CD4-positive, alpha-beta T cell treated with Interferon gamma for 1 hour (primary cell): ENCODE results near the gene SLC2A8.

Source experiments
- DNase-seq: peaks from one replicate; pipeline ENCODE4 v3.0.0-alpha.2; 2020

Gene SLC2A8, protein sequence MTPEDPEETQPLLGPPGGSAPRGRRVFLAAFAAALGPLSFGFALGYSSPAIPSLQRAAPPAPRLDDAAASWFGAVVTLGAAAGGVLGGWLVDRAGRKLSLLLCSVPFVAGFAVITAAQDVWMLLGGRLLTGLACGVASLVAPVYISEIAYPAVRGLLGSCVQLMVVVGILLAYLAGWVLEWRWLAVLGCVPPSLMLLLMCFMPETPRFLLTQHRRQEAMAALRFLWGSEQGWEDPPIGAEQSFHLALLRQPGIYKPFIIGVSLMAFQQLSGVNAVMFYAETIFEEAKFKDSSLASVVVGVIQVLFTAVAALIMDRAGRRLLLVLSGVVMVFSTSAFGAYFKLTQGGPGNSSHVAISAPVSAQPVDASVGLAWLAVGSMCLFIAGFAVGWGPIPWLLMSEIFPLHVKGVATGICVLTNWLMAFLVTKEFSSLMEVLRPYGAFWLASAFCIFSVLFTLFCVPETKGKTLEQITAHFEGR

DNA sequence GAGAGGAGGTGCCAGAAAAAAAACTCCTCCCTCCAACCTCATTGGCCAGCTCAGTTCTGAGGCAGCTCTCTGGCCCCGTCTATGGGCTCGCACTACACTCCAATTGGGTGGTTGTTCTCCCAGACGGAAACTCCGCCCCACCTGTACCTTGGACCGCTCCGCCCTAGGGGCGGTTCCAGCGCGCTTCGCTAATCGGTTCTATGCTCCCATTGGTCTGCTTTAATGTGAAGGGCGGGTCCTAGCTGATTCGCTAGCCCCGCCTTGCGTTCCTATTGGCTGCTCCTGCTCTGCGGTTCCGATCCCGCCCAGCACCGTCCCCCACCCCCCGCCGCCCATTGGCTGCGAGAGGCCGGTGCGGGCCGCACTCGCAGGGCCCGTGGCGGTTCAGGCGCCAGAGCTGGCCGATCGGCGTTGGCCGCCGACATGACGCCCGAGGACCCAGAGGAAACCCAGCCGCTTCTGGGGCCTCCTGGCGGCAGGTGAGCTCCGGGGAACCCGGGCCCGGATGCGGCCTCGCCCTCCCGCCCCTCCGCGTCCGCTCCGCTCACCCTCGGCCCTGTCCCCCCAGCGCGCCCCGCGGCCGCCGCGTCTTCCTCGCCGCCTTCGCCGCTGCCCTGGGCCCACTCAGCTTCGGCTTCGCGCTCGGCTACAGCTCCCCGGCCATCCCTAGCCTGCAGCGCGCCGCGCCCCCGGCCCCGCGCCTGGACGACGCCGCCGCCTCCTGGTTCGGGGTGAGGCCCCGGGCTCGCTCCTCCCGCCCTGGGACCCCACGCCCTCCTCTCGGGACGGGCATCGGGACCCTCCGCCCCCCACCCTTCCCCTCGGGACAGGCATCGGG is at the start of gene SLC2A8:
TSS of gene SLC2A8 (plus strand) at position 362 of the 838 bp plus-strand sequence. CDS start at position 424, 62 bp downstream.
- DNase-seq: peak; percentile 98

DNA sequence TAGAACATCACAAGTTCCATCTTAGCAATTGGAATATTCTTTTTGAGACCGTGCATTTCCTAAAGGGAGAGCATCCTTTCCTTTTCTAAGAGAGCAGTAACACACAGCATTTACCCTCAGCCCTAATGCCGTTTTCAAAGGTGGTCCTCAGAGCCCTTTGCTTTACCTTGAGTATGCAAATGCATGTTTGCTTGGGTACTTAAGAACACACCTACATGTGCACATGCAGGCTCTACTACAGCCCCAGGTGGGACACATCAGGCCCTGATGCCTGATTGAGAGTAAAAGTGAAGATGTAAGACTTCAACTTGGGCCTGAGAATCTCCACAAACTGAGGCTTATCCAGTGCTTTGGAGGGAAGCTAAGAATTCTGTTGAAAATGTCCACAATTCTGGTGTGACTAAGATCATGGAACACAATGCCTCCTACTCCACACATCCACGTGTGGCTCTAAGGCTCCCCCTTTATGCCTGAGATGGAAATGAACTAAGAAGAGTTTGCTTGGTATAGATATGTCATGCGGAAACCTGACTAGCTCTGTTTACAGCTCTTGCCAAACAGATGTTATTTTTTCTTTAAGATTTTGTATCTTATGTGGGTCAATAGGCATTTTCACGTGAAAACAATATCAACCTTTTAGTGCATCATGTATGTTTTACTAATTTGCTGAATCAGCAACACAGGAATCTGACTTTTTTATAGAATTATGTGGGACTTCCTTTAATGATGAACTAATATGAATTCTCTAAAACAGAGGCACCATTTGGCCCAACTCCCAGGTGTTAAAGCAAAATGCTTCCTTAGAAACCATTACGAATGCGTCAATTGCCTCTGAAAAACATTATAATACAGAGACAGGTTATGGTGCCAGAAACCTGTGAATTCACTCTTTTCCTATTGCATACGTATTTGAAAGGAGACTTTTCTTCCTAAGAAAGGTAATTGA is 48.9 kb upstream of the SLC2A8 start:
- DNase-seq: no peak

DNA sequence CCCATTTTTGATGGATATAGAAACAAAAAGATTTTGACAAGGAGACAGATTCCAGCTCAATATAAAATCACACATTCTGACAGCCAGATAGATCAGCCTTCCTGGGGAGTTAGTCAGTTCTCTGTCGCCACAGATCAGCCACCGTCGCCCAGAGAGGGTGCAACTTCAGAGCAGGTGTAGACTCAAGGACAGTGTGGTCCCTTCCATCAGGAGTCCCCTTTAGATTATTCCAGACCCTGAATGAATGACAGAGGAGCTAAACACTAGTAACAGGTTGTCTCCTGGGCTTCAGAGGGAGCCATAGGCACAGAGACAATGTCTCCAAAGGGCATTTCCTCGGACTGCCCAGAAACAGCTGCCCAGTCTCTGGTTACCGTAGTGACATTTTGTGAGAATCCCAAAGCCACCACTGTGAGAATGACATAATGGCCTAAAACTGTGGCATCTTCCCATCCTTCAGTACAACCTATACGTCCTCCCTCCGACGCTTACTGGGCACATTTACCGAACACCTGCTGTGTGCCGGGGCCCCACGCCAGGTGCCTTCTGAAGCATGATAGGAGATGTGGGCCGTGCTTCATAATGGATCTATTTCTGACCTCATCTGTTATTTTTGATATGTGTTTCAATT is 47.4 kb upstream of the SLC2A8 start:
- no peak for DNase-seq

DNA sequence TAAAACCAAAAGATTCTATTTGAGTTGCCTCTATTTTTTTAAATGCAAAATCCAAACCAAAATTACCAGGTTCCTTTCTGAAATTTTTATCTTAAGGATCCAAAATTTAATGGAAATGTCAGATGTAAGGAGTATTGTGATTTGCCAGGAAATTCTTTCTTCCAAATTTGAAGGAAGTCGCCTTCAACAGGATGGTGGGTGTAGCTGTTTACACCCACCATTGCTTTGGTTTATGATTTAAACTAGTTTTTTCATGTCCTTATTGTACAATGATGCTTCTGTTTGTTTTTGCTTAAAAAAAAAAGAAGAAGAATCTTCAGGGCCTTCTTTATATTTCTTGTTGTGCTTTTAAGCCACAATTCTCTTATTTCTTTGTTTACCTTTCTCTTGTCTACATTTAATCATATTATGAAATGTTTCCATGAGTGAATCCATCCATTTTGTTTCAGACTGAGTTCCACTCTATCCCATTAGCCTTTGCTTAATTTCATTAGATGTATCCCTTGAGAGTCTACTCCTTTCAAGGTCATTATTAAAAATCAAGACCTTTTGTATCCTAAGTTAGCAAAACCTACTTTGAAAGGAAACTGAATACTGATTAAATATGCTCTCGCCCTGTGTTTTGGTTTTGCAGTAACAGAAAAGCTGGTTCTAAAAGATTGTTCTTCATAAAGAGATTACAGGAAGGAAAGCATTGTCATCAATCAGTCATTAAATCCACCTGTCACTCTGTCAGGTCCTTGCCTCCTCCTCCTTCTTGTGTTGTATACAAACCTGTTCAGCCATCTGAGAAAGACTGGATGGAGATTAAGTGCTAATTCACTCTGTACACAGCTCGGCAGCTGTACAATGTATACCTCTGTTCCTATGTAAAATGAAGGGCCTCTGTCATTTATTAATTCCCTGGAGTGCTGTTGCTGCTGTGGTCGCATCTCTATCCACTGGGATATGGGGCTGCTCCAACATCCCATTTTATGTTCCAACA is 45.5 kb upstream of the SLC2A8 start:
- no peak for DNase-seq

DNA sequence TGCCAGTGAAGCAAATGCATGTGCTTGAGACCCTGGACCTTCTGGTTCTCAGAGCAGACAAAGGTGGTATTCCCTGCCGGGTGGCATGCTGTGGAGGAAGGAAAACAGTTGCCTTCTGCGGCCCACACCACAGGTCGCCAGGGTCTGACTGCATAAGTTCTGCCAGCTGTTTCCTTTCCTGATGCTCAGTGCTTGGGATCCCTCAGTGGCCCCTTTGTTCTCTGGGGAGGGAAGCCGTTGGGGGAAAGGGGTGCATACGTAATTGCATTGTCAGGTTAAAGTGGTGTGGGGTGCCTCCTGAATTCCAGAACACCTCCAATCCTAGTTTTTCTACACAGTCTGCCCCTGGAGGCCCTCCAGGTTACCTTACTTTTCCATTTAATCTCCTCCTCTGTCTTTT is 43.1 kb upstream of the SLC2A8 start:
- DNase-seq: no peak

DNA sequence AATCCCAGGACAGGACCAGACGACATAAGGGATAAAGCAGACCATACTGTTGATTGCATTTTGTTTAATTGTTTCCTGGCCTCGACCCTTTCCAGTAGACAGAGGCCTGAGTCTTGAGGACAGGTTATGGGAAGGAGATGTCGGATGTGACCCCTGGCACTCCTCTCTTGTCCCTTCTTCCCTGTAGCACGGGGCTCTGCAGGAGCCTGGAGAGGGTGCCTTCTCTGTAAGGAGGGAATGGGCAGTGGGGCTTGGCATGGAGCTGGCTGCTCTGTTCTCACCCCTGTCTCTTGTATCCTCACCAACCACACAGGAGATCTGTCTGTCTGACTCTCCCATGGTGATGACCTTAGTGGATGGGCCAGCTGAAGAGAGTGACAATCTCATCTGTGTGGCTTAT is 40.1 kb upstream of the SLC2A8 start:
- no peak for DNase-seq

DNA sequence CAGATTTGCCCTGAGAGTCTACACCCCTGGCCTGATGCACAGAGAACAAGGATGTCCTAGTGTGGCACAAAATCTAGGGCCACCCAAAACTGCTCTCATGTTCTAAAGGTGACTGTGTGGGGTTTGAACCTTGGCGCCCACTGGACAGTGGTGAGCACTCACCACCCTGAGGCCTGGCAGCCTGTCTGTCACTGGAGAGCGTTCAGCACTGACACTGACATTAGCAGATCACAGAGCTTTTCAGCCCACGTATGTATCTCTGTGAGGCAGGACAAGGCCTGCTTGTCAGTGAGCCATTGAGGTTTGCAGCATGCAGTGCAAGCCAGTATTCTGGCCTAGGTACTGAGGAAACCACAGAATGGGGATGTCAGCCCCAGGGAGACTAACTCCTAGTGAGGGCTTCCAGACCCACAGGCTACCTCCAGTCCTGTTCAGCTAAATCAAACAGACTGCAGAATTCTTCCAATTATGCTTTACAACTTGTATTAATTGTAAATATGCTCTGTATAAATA is 38.9 kb upstream of the SLC2A8 start:
- DNase-seq: no peak

DNA sequence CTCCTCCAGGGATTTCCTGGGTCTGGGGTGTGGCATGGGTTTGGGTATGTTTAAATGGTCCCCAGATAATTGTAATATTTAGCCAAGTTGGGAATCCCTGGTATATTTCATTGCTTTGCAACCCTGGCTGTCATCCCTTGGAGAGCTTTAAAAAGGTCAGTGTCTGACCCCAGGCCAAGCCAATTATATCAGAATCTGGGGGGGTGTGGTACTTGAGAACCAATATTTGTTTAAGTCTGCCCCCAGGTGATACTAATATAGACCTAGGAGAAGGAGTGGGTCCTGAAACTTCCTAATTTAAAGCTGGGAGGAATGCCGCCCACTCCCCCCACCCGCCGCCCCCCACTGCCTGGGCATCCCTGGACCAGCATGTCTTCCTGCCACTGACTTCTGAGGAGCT is 38.2 kb upstream of the SLC2A8 start:
- DNase-seq: no peak

DNA sequence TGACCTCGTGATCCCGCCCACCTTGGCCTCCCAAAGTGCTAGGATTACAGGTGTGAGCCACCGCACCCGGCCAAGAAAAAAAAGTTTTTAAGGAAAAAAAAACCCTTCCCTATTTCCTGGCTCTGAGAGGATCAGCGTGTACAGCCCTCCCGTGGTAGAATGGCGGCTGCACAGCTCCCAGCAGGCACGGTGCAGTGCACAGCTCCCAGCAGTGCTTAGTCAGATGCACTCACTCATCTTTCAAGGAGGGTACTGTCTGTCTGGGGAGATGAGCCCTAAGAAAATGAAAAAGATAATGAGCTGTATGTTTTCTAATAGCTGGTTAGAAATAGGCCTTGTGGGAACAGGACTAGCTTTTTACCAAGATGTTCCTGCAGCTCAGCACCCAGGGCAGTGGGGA is 36.7 kb upstream of the SLC2A8 start:
- DNase-seq: no peak

DNA sequence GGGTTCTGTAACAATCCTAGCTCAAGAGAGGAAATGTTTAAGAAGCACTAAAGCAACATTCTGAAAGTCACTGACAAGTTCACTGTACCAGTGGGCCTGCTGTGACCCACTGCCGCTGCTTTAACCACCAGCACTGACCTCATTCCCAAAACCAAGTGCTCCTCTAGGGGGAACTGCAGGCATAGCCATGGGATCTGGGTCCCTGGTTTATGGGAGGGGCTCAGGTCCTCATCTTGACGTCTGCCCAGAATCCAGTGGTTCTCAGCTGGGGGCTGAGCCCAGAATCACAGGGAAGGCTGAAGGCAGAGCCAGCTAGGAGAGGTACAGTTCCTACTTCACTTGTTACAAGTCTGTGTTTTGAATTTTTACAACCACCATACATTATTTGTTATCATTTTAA is 36.1 kb upstream of the SLC2A8 start:
- no peak for DNase-seq

DNA sequence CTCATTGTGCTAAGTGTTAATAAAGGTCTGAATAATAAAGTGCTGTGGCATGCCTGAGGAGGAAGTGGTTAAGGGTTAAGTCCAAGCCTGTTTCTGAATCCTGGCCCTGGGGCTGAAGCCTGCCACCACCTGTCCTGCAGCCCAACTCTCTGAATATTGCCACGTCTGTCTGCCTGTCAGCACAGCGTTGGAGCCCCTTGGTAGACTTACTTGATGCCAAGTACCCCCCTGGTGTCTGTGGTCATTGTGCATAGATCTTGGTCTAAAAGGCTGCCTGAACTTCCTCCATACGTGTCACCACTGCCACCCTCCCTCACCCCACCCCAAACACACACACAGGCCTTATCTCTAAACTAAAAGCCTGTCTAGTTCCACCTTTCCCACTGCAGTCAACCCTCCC is 35.4 kb upstream of the SLC2A8 start:
- no peak for DNase-seq

DNA sequence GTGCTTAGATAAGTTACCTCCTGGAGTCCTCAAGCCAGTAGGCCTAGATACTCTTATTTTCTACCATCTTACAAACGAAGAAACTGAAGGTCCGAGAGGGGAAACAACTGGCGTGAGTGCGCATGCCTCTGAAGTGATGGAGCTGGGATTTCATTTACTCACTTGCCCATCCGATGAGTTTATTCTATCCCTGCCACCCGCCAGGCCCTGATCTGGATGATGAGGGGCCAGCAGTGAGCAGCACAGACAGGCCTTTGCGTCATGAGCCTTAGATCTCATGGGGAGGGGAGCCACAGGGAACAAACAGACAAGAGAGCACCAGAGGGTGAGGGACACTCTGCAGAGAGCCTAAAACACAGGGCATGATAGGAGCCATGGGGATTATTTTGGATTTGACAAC is 34.1 kb upstream of the SLC2A8 start:
- DNase-seq: no peak

DNA sequence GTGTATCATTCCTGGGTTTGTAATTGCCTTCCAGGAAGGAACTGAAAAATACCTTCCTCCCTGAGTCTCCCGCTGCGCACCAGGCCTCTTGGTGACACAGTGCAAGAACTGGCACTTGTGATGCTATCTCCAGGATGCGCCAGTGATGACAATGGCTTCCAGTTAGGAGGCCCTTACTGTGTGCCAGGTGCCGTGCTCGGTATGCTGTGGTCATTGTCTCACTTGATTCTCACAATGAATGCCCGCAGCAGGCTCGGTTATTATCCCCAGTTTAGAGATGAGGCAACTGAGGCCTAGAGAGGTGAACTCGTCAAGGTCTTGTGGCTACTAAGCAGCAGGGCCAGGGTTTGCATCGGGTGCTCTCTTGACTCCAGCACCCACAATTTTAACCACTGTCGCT is 31.5 kb upstream of the SLC2A8 start:
- no peak for DNase-seq

DNA sequence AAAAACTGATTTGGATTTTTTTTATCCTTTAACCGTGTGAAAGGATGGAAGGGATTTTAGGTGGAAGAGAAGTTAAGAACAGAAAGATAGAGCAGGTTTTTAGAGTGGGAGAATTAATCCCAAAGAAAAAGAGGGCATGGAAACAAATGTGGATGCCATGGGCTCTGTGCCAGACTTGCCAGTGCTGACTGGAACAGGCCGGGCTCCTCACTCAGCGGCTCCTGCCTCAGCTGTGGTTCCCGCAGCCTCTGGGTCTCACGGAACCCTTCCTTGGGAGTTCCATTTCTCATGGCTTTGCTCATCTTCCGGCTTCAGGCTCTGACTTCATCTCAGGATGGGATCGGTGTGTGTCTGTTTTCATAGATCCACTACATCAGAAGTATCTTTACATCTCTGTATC is 30.4 kb upstream of the SLC2A8 start:
- DNase-seq: no peak

DNA sequence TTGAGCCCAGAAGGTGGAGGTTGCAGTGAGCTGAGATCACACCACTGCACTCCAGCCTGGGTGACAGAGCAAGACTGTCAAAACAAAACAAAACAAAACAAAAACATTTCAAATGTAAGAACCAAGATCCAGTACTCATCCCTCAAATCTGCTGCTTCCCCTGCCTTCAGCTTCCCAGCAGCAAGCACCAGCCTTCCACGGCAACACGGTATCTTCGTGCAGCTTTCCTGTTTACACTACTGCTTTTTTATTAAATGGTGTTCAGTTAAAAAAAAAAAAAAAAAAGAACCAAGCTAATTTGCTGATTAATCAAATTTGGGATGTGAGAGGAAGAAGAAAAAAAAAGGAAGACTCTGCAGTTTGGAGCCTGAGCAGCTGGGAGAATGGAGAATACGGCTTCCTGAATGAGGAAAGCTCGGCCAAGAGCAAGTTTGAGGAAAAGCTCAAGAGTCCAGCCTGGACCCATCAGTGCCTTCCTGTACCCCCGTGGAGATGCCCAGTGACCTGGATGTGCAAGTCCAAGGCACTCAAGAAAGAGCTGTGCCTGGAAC is 28.0 kb upstream of the SLC2A8 start:
- DNase-seq: no peak

DNA sequence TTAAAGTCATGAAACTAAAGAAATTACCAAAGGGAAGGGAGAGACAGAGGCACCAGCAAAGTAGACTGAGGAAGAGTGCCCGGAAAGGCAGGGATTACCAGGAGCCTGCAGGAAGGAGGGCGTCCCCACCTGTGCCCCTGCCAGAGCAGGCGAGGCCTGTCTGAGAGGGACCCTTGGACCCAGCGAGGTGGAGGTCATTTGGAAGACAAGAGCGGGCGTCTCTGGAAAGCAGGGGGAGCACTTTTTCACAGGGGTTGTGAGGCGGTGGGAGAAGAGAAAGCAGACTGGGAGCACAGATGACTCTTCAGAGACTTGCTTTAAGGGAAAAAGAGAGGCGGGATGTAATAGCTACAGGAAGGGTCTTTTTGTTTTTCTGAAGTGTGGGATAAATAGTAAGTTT is 27.5 kb upstream of the SLC2A8 start:
- DNase-seq: no peak

DNA sequence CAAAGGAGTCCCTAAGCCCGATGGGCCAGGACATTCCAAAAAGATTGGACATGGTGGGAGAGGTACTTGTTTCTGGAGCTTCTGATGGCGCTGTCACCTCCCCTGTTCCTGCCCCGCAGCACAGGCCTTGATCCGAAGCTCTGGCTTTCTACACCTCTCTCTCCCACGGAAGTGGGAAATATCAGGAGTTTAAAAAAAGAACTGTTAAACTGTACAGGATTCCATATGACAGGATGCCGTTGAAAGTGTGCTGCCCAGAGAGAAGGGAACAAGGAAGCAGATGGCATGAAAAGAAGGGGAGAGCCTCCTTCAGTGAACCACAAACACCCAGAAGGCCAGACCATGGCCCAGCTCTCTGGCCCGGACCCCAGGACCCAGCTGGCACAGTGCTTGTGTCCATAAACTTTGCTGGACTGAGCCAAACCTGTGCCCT is 26.8 kb upstream of the SLC2A8 start:
- DNase-seq: no peak

DNA sequence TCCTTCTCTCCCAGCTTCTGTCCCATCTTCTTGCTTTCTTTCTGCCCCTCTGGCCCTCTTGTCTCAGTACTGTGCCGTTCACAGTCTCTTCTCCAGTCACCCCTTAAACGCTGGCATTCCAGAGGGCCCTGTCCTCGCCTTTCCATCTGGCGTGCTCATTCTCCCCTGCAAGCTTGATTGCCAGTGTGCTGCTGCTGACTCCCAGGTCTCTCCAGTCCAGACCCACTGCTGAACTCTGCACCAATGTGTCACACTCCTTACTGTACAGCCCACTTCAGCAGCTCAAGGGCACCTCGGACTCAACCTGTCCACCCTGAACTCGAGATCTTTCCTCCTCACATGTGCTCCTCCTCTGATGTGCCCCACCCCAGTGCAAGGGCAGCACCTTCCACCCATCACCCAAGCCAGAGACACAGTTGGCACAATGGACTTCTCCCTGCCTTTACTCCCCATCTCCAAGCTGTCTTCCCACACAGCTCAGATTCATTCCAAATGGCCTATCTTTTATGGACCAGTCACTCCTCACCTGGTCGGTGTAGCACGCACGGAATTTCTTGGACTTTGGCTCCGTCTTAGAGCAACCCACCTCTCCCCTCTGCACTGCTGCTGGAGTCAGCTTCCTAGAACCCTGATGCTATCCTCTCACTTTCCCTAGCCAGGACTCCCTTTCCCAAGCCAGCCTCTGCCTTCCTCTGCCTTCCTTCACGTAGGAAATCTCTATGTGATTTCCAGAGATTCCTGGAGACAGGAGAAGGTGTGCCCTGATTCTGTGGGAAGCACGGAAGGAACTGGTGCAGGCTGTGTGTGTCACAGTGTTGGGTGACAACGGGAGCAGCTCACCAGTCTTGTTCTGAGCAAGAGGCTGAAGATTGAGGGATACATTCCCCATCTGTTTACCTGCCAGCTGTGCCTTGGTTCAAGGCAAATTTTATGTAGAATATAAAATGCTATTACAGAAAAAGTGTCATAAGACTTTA is 26.0 kb upstream of the SLC2A8 start:
- no peak for DNase-seq

DNA sequence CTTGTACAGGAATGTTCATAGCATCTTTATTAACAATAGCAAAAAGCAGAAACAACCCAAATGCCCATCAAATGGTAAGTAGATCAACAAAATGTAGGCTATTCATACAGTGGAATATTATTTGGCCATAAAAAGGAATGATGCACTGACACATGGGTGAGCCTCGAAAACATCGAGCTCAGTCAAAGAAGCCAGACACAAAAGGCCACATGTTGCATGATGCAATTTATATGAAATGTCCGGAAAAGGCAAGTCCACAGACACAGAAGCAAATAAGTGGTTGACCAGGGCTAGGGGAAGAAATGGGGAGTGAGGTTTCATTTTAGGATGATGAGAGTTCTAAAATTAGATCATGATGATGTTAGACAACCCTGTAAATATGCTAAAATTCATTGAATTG is 16.5 kb upstream of the SLC2A8 start:
- DNase-seq: no peak
